HCT116 (cell line): ENCODE measurements around the gene COPS6. TPM values are rescaled to one million over a fixed set of nuclear protein-coding genes. Genes with fewer than 3 reads are reported as not detected.
A peak's percentile ranks its signal among the peaks of the same experiment; 100 is the strongest.

ENCODE experiments used
- ATAC-seq: fragments of 200-7000 bp; cut with Tn5 transposase; 2 replicates; pipeline ENCODE4 v1.9.1; 2020; ENCODE audit warnings: mild to moderate bottlenecking, moderate library complexity
- BruUV-seq: library from RNA; stranded (reverse); fragments of 400-500 nt; replicated peaks from 2 replicates; lab custom pipeline; 2021; lab: Mats Ljungman, UMichigan
- CTCF ChIA-PET: fragments of 300-600 bp; sonication (Branson Sonifier 250); formaldehyde crosslinking; loops from one replicate; lab custom pipeline; 2021; ENCODE audit warnings: antibody characterized with exemption; lab: Charles Lee
- POLR2A ChIA-PET: fragments of 300-600, 350-600 bp; sonication (Branson Sonifier 250); formaldehyde crosslinking; loops from one replicate; lab custom pipeline; 2021; ENCODE audit warnings: antibody characterized with exemption; lab: Charles Lee
- RAD21 ChIA-PET, 2 experiments: fragments of 300-600 bp; sonication (Branson Sonifier 250); formaldehyde crosslinking; loops; one replicate each; lab custom pipeline; 2023; ENCODE audit warnings: low total read pairs in 2 of 2; ENCODE audit not compliant: uncharacterized antibody in 2 of 2, unreplicated experiment in 2 of 2, low non-redundant PET in 1 of 2; lab: Charles Lee
- DNase-seq: peaks from one replicate; pipeline ENCODE4 v3.0.0-alpha.2; 2010; ENCODE audit warnings: low read depth, low spot score
- H2AFZ ChIP-seq: fragments of 200-600 bp; shearing (Covaris generic), sonication (generic); 2 replicates; pipeline ENCODE4 v1.6.1; 2017; ENCODE audit warnings: low read depth, mixed run types, mixed read lengths, antibody characterized with exemption, low read length; ENCODE audit not compliant: poor library complexity, severe bottlenecking
- H3K27ac ChIP-seq: 2 replicates; pipeline ENCODE4 v1.5.1; 2012; ENCODE audit warnings: low read depth, low read length
- H3K27me3 ChIP-seq: fragments of 200-600 bp; sonication (generic); 2 replicates; pipeline ENCODE4 v1.6.1; 2016; ENCODE audit warnings: mixed run types, low read length, mixed read lengths; ENCODE audit not compliant: insufficient read depth
- H3K36me3 ChIP-seq, 2 experiments: fragments of 200-500 bp in 1 of 2; fragments of 200-600 bp in 1 of 2; sonication (Bioruptor generic) in 1 of 2; sonication (generic) in 1 of 2; 2 replicates each; pipeline versions ENCODE4 v1.5.1 to v1.6.1; 2014 to 2016; ENCODE audit warnings: low read length in 2 of 2, inconsistent platforms in 1 of 2, mixed read lengths in 1 of 2, mixed run types in 1 of 2; ENCODE audit not compliant: insufficient read depth in 2 of 2, control insufficient read depth in 1 of 2
- H3K4me1 ChIP-seq, 2 experiments: fragments of 200-600 bp in 1 of 2; sonication (generic) in 1 of 2; 2 replicates each; pipeline versions ENCODE4 v1.5.1 to v1.6.1; 2012 to 2017; ENCODE audit warnings: low read length in 2 of 2, inconsistent platforms in 1 of 2, mild to moderate bottlenecking in 1 of 2, mixed read lengths in 1 of 2, mixed run types in 1 of 2, moderate library complexity in 1 of 2; ENCODE audit not compliant: insufficient read depth in 2 of 2, control insufficient read depth in 1 of 2
- H3K4me2 ChIP-seq: fragments of 200-600 bp; sonication (generic); 2 replicates; pipeline ENCODE4 v1.6.1; 2017; ENCODE audit warnings: mixed run types, low read length, mixed read lengths
- H3K4me3 ChIP-seq, 2 experiments: fragments of 200-600 bp in 1 of 2; sonication (generic) in 1 of 2; replicated peaks in 1 of 2; 2 replicates each; pipeline ENCODE4 v1.5.1; 2011 to 2016; ENCODE audit warnings: low read length in 2 of 2, control low read depth in 1 of 2, low read depth in 1 of 2, mild to moderate bottlenecking in 1 of 2, mixed read lengths in 1 of 2, mixed run types in 1 of 2
- H3K79me2 ChIP-seq: fragments of 200-600 bp; sonication (generic); 2 replicates; pipeline ENCODE4 v1.6.1; 2017; ENCODE audit warnings: mild to moderate bottlenecking, mixed run types, low read length, moderate library complexity, mixed read lengths; ENCODE audit not compliant: insufficient read depth
- H3K9ac ChIP-seq: fragments of 200-600 bp; sonication (generic); 2 replicates; pipeline ENCODE4 v1.6.1; 2016; ENCODE audit warnings: low read length, mixed read lengths
- H3K9me2 ChIP-seq: fragments of 200-600 bp; sonication (generic), shearing (Covaris generic); 2 replicates; pipeline ENCODE4 v1.6.1; 2017; ENCODE audit warnings: mixed run types, mild to moderate bottlenecking, moderate library complexity; ENCODE audit not compliant: insufficient read depth
- H3K9me3 ChIP-seq, 2 experiments: fragments of 200-500 bp in 1 of 2; fragments of 200-600 bp in 1 of 2; sonication (Bioruptor generic) in 1 of 2; sonication (generic) in 1 of 2; 2 replicates each; pipeline ENCODE4 v1.6.1; 2014 to 2017; ENCODE audit warnings: low read length in 2 of 2, mixed read lengths in 2 of 2, inconsistent platforms in 1 of 2, low read depth in 1 of 2, mild to moderate bottlenecking in 1 of 2, mixed run types in 1 of 2, moderate library complexity in 1 of 2; ENCODE audit not compliant: control insufficient read depth in 1 of 2, insufficient read depth in 1 of 2
- H4K20me1 ChIP-seq: fragments of 200-600 bp; sonication (generic), shearing (Covaris generic); 2 replicates; pipeline ENCODE4 v1.6.1; 2017; ENCODE audit warnings: mixed run types, mild to moderate bottlenecking, moderate library complexity; ENCODE audit not compliant: insufficient read depth
- CBX3 ChIP-seq: IDR thresholded peaks from 2 replicates; pipeline ENCODE4 v1.6.1; 2012; ENCODE audit warnings: low read depth
- EGR1 ChIP-seq: IDR thresholded peaks from 2 replicates; pipeline ENCODE4 v1.6.1; 2012; ENCODE audit warnings: low read depth
- ELF1 ChIP-seq: IDR thresholded peaks from 2 replicates; pipeline ENCODE4 v1.6.1; 2012; ENCODE audit warnings: low read depth, borderline replicate concordance
- EZH2 ChIP-seq: fragments of 200-600 bp; sonication (generic); IDR thresholded peaks from 2 replicates; pipeline ENCODE4 v1.6.1; 2017; ENCODE audit warnings: antibody characterized with exemption, mixed run types
- EZH2phosphoT487 ChIP-seq: fragments of 200-600 bp; IDR thresholded peaks from 2 replicates; pipeline ENCODE4 v1.6.1; 2018; ENCODE audit warnings: antibody characterized with exemption, borderline replicate concordance
- FOSL1 ChIP-seq: IDR thresholded peaks from 2 replicates; pipeline ENCODE4 v1.6.1; 2012; ENCODE audit warnings: low read depth
- JUND ChIP-seq: IDR thresholded peaks from 2 replicates; pipeline ENCODE4 v1.6.1; 2012
- POLR2A ChIP-seq: IDR thresholded peaks from 2 replicates; pipeline ENCODE4 v1.7.0; 2011; ENCODE audit warnings: borderline replicate concordance; ENCODE audit not compliant: insufficient read depth, insufficient read length; ENCODE audit errors: extremely low read depth
- POLR2AphosphoS5 ChIP-seq: IDR thresholded peaks from 2 replicates; pipeline ENCODE4 v1.6.1; 2011; ENCODE audit warnings: mild to moderate bottlenecking, low read depth, low read length, moderate library complexity
- SIN3A ChIP-seq: IDR thresholded peaks from 2 replicates; pipeline ENCODE4 v1.6.1; 2012; ENCODE audit warnings: low read depth
- SP1 ChIP-seq: IDR thresholded peaks from 2 replicates; pipeline ENCODE4 v1.6.1; 2012; ENCODE audit warnings: low read depth
- SRF ChIP-seq: IDR thresholded peaks from 2 replicates; pipeline ENCODE4 v1.6.1; 2012; ENCODE audit warnings: low read depth
- TCF7L2 ChIP-seq: IDR thresholded peaks from 2 replicates; pipeline ENCODE4 v1.7.0; 2011; ENCODE audit warnings: borderline replicate concordance, inconsistent platforms; ENCODE audit not compliant: insufficient read depth, insufficient read length; ENCODE audit errors: extremely low read depth
- YY1 ChIP-seq: IDR thresholded peaks from 2 replicates; pipeline ENCODE4 v1.6.1; 2011; ENCODE audit warnings: low read length, low read depth, moderate library complexity, mild to moderate bottlenecking; ENCODE audit not compliant: insufficient replicate concordance; ENCODE audit errors: extremely low read depth
- ZNF274 ChIP-seq: fragments of 200-500 bp; sonication (Bioruptor generic); IDR thresholded peaks from 2 replicates; pipeline ENCODE4 v1.6.1; 2014; ENCODE audit warnings: mild to moderate bottlenecking, low read depth, low read length, inconsistent platforms
- intact Hi-C: fragments of 100-400 bp; cut with micrococcal nuclease; formaldehyde crosslinking; loops from 2 replicates; pipeline ENCODE4 v1.10.0; 2022
- total RNA-seq: library from RNA; stranded (reverse); gene quantifications from one replicate; pipeline ENCODE4 v1.2.1, GENCODE V29; 2021; ENCODE audit not compliant: unreplicated experiment
- TF ChIP-seq, protein P1 (sequence below): IDR thresholded peaks from 2 replicates; pipeline ENCODE4 v1.6.1; 2012; ENCODE audit warnings: low read depth
- TF ChIP-seq, protein P2 (sequence below): IDR thresholded peaks from 2 replicates; pipeline ENCODE4 v1.6.1; 2012

Gene COPS6
- total RNA-seq, 1 experiment from 2014 or later, result 126 TPM

DNA sequence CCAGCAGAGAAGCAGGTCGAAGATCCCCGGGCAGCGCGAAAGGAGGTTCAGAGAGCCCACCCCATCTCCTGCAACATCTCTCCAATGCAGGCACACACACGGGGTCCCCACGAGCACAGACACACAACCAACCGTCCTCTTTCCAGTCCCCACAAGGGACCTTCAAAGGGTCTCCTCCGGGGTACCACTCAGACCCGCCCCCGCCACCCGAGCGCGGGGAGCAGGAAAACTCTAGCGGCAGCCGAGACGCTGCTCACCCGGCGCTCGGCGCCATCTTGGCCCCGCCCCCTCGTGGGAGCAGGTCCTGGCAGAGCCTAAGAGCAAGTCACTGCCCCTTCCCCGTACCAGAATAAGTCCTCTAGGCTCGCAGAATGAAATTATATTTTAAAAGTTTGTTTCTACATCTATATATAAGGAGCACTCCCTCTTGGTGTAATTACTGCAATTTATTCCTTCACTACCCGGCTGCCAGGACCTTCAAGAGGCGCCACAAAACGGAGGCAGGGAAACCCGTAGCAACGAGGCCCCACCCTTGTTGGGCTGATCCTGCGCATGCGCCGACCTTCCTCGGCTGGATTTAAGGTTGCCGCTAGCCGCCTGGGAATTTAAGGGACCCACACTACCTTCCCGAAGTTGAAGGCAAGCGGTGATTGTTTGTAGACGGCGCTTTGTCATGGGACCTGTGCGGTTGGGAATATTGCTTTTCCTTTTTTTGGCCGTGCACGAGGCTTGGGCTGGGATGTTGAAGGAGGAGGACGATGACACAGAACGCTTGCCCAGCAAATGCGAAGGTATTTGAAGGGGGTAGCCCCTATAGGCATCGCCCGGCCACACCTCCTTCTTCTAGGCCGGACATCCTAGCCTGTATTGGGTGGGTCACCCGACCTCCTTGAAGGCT lies 30.6 kb downstream of the COPS6 start, which contains the start of the genes CNPY4 and TAF6:
TSS of gene CNPY4 (plus strand) at position 563 of the 898 bp plus-strand sequence. CDS start at position 674, 111 bp downstream.
TSS of gene TAF6 (minus strand) at position 287 of the 898 bp plus-strand sequence. CDS start 5,149 bp downstream, outside the sequence.
- Histone ChIP-seq H3K4me1 (peaks cover 8 to 20% of the 10 kb centered on the region in 2 experiments), H3K4me3 (peak within 1 kb of the TSS; percentile 90 to 99), H2AFZ (peak within 1 kb of the TSS; percentile 59), H3K79me2 (peaks cover 11% of the 10 kb centered on the region), H4K20me1 (no peaks in the 10 kb centered on the region), H3K9ac (peak within 1 kb of the TSS; percentile 87), H3K27ac (peak within 1 kb of the TSS; percentile 50), H3K9me3 (no peaks in the 10 kb centered on the region), H3K36me3 (no peaks in the 10 kb centered on the region), H3K9me2 (no peaks in the 10 kb centered on the region), H3K4me2 (peak within 1 kb of the TSS; percentile 91), H3K27me3 (no peaks in the 10 kb centered on the region)
- peak; percentile 94 for DNase-seq
- ChIA-PET RAD21 (no interaction called here), CTCF (no interaction called here), POLR2A (no interaction called here)
- peak; percentile 83 for ATAC-seq
- TF ChIP-seq CBX3 (no peak), SIN3A (no peak), POLR2AphosphoS5 (peak; percentile 88), EGR1 (no peak), POLR2A (peak; percentile 57), TCF7L2 (peak; percentile 70), ELF1 (no peak), ZNF274 (no peak), FOSL1 (no peak), SP1 (no peak), SRF (no peak), YY1 (peak; percentile 99), JUND (no peak), EZH2phosphoT487 (no peak), EZH2 (no peak)
- TF ChIP-seq, protein P1, sequence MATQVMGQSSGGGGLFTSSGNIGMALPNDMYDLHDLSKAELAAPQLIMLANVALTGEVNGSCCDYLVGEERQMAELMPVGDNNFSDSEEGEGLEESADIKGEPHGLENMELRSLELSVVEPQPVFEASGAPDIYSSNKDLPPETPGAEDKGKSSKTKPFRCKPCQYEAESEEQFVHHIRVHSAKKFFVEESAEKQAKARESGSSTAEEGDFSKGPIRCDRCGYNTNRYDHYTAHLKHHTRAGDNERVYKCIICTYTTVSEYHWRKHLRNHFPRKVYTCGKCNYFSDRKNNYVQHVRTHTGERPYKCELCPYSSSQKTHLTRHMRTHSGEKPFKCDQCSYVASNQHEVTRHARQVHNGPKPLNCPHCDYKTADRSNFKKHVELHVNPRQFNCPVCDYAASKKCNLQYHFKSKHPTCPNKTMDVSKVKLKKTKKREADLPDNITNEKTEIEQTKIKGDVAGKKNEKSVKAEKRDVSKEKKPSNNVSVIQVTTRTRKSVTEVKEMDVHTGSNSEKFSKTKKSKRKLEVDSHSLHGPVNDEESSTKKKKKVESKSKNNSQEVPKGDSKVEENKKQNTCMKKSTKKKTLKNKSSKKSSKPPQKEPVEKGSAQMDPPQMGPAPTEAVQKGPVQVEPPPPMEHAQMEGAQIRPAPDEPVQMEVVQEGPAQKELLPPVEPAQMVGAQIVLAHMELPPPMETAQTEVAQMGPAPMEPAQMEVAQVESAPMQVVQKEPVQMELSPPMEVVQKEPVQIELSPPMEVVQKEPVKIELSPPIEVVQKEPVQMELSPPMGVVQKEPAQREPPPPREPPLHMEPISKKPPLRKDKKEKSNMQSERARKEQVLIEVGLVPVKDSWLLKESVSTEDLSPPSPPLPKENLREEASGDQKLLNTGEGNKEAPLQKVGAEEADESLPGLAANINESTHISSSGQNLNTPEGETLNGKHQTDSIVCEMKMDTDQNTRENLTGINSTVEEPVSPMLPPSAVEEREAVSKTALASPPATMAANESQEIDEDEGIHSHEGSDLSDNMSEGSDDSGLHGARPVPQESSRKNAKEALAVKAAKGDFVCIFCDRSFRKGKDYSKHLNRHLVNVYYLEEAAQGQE, result no peak
- TF ChIP-seq, protein P2, sequence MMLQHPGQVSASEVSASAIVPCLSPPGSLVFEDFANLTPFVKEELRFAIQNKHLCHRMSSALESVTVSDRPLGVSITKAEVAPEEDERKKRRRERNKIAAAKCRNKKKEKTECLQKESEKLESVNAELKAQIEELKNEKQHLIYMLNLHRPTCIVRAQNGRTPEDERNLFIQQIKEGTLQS, result no peak
- TSS peak; percentile 66 for BruUV-seq
- intact Hi-C loops, result no loop called here
